Coronary artery (tissue), 2 donors: ENCODE measurements around the gene FBXO41.

Source experiments
- DNase-seq: peaks from one replicate; pipeline ENCODE4 v3.0.0-alpha.2; 2017; ENCODE audit warnings: low spot score
- H3K27ac ChIP-seq, 2 donors: fragments of 200-600 bp; sonication (generic); one replicate each; pipeline ENCODE4 v1.5.1; 2016 to 2019
- H3K4me3 ChIP-seq: fragments of 200-600 bp; sonication (generic); 2 replicates; pipeline ENCODE4 v1.5.1; 2016; ENCODE audit warnings: mild to moderate bottlenecking, moderate library complexity
- CTCF ChIP-seq: fragments of 200-600 bp; sonication (generic); IDR thresholded peaks from one replicate; pipeline ENCODE4 v1.5.1; 2019; ENCODE audit warnings: antibody characterized with exemption

Gene FBXO41

GRCh38 chr2:73286134-73286655 is 1.9 kb upstream of the FBXO41 start:
- DNase-seq, result no peak
- TF ChIP-seq CTCF, result no peak
- no peak overlapping the region for H3K27ac ChIP-seq
- H3K4me3 ChIP-seq, result no peak overlapping the region

DNA sequence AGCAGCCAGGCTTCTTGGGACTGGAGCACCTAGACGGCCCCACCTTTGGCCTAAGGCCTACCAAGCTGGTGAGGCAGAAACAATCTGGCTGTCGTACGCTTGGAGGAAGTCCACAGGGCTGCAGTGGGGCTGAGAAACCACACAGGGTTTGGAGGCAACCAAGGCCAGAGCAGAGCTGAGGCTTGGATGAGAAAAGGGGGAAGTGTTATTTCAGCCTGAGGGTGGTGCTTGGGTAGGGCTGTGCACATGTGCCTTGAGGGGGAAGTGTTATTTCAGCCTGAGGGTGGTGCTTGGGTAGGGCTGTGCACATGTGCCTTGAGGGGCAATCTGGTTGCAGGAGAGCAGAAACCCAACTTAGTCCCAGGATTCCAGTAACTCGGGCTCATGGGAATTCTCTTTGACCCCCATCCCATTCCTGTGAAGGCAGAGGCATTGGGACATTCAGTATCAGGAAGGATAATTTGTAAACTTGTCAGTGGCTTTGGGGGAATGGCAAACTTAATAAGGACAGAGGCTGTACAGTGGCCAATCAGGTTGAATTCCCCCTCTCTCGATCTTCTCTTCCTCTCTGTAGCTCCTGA is 971 bp upstream of the FBXO41 start:
- Histone ChIP-seq H3K27ac (no peak overlapping the region), H3K4me3 (peak overlapping the region; percentile 73)
- TF ChIP-seq CTCF, result no peak
- DNase-seq, result no peak

DNA sequence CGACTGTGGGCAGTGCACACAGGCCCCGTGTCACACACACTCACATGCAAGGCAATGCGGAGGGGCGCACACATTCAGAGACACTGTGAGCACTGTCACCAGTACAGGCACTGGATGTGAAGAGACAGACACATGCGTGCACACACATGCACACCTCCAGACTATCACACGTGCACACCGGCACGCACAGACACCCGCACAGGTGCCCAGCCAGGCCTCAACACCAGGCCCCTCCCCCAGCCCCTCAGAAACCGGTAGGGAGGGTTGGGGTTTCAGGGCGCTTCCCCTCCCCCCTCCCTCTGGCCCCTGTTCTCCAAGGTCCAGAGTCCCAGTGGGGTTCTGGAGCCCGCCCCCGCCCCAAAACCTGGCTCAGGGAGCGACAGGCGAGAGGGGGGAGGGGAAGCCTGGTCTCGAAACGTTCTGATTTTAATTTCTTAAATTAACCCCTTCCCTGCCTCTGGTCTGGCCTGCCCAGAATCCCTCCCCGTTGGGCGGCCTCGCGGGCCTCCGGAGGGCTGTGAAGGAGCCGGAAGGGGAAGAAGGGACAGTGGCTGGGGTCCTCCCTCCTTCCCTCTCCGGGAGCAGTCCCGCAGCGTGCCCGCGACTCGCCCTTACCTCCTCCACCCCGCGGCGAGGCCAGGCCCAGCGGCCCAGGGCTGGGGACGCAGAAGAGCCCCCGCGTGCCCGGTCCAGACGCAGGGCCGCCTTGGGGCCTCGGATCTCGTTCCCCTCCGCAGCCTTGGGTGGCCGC is 558 bp downstream of the FBXO41 start:
- peak; percentile 55 for DNase-seq
- H3K27ac ChIP-seq, result no peak overlapping the region
- no peak for TF ChIP-seq CTCF

GRCh38 chr2:73282924-73283544 is 1.2 kb downstream of the FBXO41 start:
- Histone ChIP-seq H3K27ac (no peak overlapping the region), H3K4me3 (peak overlapping the region; percentile 73)
- TF ChIP-seq CTCF, result no peak
- DNase-seq, result peak; percentile 63

More for the DNA sequence above, 558 bp downstream of the FBXO41 start:
- H3K4me3 ChIP-seq, result peak overlapping the region; percentile 73

GRCh38 chr2:73281244-73281643 is 3.0 kb downstream of the FBXO41 start:
- DNase-seq, result peak; percentile 12
- Histone ChIP-seq H3K4me3 (no peak overlapping the region), H3K27ac (no peak overlapping the region)
- no peak for TF ChIP-seq CTCF

- Histone ChIP-seq H3K27ac (no peak overlapping the region), H3K4me3 (no peak overlapping the region)
- no peak for TF ChIP-seq CTCF
- DNase-seq, result peak; percentile 11
These were observed 4.4 kb downstream of the FBXO41 start for GRCh38 chr2:73279852-73280251.
